Lower leg skin (tissue), 3 donors: Measurements from ENCODE around the gene DGCR2.

Experiments used
- CTCF ChIP-seq, 3 donors: fragments of 450-650 bp; IDR thresholded peaks; one replicate each; pipeline ENCODE4 v1.5.1; 2016; ENCODE audit warnings: antibody characterized with exemption in 3 of 3, mild to moderate bottlenecking in 3 of 3, moderate library complexity in 2 of 3
- POLR2A ChIP-seq, 2 donors: fragments of 450-650 bp; IDR thresholded peaks; one replicate each; pipeline ENCODE4 v1.6.1; 2016 to 2017; ENCODE audit warnings: antibody characterized with exemption in 2 of 2, mild to moderate bottlenecking in 1 of 2, moderate library complexity in 1 of 2

GRCh38 chr22:19138217-19139000, 16.2 kb upstream of the DGCR2 start:
- TF ChIP-seq POLR2A (IDR thresholded peaks at IDR 0.05) (no peak), CTCF (IDR thresholded peaks at IDR 0.05) (no peak)
